Transverse colon (tissue), 4 donors: ENCODE results near the gene NUDC. TPM values are rescaled to one million over a fixed set of nuclear protein-coding genes. Genes with fewer than 3 reads are reported as not detected.

Experiments used
- DNase-seq: peaks from one replicate; pipeline ENCODE4 v3.0.0-alpha.2; 2019
- H3K27ac ChIP-seq, 4 donors: fragments of 200-600 bp; sonication (generic); 2 replicates each; pipeline ENCODE4 v1.5.1; 2016 to 2018; ENCODE audit warnings: inconsistent platforms in 4 of 4
- H3K27me3 ChIP-seq: fragments of 200-600 bp; sonication (generic); 2 replicates; pipeline ENCODE4 v1.5.1; 2017; ENCODE audit warnings: inconsistent platforms
- H3K36me3 ChIP-seq, 4 donors: fragments of 200-600 bp; sonication (generic); 2 replicates each; pipeline ENCODE4 v1.5.1; 2017 to 2019; ENCODE audit warnings: inconsistent platforms in 4 of 4
- H3K4me1 ChIP-seq, 4 donors: fragments of 200-600 bp; sonication (generic); 2 replicates each; pipeline ENCODE4 v1.5.1; 2017 to 2020; ENCODE audit warnings: inconsistent platforms in 4 of 4
- H3K4me3 ChIP-seq, 4 donors: fragments of 200-600 bp; sonication (generic); 1 replicate in 1 of 4; 2 replicates in 3 of 4; pipeline versions ENCODE4 v1.5.1 to v1.6.1; 2017 to 2019; ENCODE audit warnings: inconsistent platforms in 4 of 4
- H3K9me3 ChIP-seq, 2 donors: fragments of 200-600 bp; sonication (generic); 2 replicates each; pipeline ENCODE4 v1.5.1; 2017 to 2019; ENCODE audit warnings: inconsistent platforms in 2 of 2
- CTCF ChIP-seq, 5 experiments: fragments of 200-600 bp in 3 of 5; fragments of 450-650 bp in 2 of 5; sonication (generic) in 3 of 5; IDR thresholded peaks; 1 replicate in 2 of 5; 2 replicates in 3 of 5; pipeline ENCODE4 v1.5.1; 2016 to 2017; ENCODE audit warnings: antibody characterized with exemption in 5 of 5, inconsistent platforms in 3 of 5, mild to moderate bottlenecking in 2 of 5, moderate library complexity in 1 of 5
- EP300 ChIP-seq: sonication (generic); formaldehyde crosslinking; IDR thresholded peaks from one replicate; pipeline ENCODE4 v1.6.1; 2017; ENCODE audit warnings: antibody characterized with exemption, low read depth
- POLR2A ChIP-seq: fragments of 450-650 bp; IDR thresholded peaks from one replicate; pipeline ENCODE4 v1.6.1; 2016; ENCODE audit warnings: antibody characterized with exemption, mild to moderate bottlenecking, moderate library complexity
- POLR2AphosphoS5 ChIP-seq, 3 donors: sonication (generic); formaldehyde crosslinking; IDR thresholded peaks; one replicate each; pipeline ENCODE4 v1.6.1; 2016; ENCODE audit warnings: antibody characterized with exemption in 3 of 3
- WGBS, 2 donors: methylation state at CpG; one replicate each; pipeline ENCODE4 v1.1.5; 2018; ENCODE audit warnings: low coverage in 1 of 2; 5-methylcytosine and 5-hydroxymethylcytosine counted together
- in situ Hi-C, 4 donors: fragments of 200-750 bp; cut with MboI; loops; one replicate each; pipeline versions ENCODE4 v1.15.0 to v1.15.1; 2017; ENCODE audit warnings: low sequenced_read_pairs in 3 of 4, low pct_ligation_motif_present in 1 of 4, low pct_unique_long_range_greater_than_20kb in 1 of 4
- intact Hi-C: fragments of 100-400 bp; cut with DNase I; formaldehyde crosslinking; loops from one replicate; pipeline ENCODE4 v1.15.1; 2023; ENCODE audit warnings: low total_unique reads
- total RNA-seq, 4 donors: library from RNA; depleted of rRNA; stranded (reverse); fragments of >200 nt; gene quantifications; one replicate each; pipeline ENCODE4 v1.1.0, GENCODE V29; 2016

Gene NUDC
- total RNA-seq, 4 donors from 2014 or later: 10.8 to 39.9 (median 27.6) TPM

DNA sequence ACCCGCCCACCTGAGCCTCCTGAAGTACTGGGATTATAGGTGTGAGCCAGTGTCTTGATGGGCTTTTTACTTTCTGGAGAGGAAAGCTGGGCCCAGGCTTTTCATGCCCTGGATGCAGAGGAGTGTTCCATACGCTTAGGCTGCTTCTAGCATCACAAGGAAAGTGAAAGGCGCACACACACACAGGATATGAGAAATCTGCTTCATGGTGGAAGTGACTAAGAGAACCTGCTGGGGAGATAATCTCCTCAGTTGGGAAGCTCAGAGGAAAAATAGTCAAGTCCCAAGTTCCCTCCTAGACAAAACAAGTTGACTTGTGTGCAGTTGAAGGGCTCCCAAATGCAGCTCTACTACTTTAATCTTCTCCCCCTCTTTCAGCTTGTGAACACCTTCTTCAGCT lies 2.2 kb downstream of the NUDC start:
- no peak overlapping the region for H3K27ac ChIP-seq
- H3K27me3 ChIP-seq: no peaks in the 10 kb centered on the region
- H3K4me3 ChIP-seq: no peak overlapping the region
- intact Hi-C loops: no loop called here
- WGBS, 2 donors: 75 to 98% methylated on average over 1 to 3 of the region's 3 CpGs
- DNase-seq: no peak
- peaks cover 0 to 35% (median 12%) of the 10 kb centered on the region in 4 donors for H3K36me3 ChIP-seq
- no peaks in the 10 kb centered on the region for H3K9me3 ChIP-seq
- in situ Hi-C loops: no loop called here
- H3K4me1 ChIP-seq: peaks cover 8 to 23% (median 20%) of the 10 kb centered on the region in 4 donors
- TF ChIP-seq CTCF (IDR thresholded peaks at IDR 0.05) (no peak), EP300 (no peak), POLR2AphosphoS5 (IDR thresholded peaks at IDR 0.05) (no peak), POLR2A (no peak)

- WGBS, 2 donors: 69 to 73% methylated on average over 3 of the region's 3 CpGs
Measured at GRCh38 chr1:26932531-26932930, 11.0 kb downstream of the NUDC start.

GRCh38 chr1:26936823-26937222 lies 15.3 kb downstream of the NUDC start:
- no peaks in the 10 kb centered on the region for H3K9me3 ChIP-seq
- no peak for DNase-seq
- in situ Hi-C loops (no loop called here), intact Hi-C loops (no loop called here)
- TF ChIP-seq POLR2AphosphoS5 (IDR thresholded peaks at IDR 0.05) (no peak), CTCF (IDR thresholded peaks at IDR 0.05) (no peak), POLR2A (no peak), EP300 (no peak)
- WGBS, 2 donors: 82 to 86% methylated on average over 6 of the region's 6 CpGs
- H3K4me3 ChIP-seq: no peak overlapping the region
- no peaks in the 10 kb centered on the region for H3K27me3 ChIP-seq
- no peaks in the 10 kb centered on the region for H3K4me1 ChIP-seq
- H3K27ac ChIP-seq: no peak overlapping the region
- peaks cover 0 to 13% (median 3%) of the 10 kb centered on the region in 4 donors for H3K36me3 ChIP-seq

More at GRCh38 chr1:26932531-26932930, 11.0 kb downstream of the NUDC start:
- Histone ChIP-seq H3K27me3 (no peaks in the 10 kb centered on the region), H3K4me3 (no peak overlapping the region), H3K4me1 (no peaks in the 10 kb centered on the region), H3K9me3 (no peaks in the 10 kb centered on the region), H3K36me3 (peaks cover 0 to 21% (median 5%) of the 10 kb centered on the region in 4 donors), H3K27ac (no peak overlapping the region)
- no peak for DNase-seq
- in situ Hi-C loops: no loop called here
- intact Hi-C loops: no loop called here
- TF ChIP-seq EP300 (no peak), CTCF (IDR thresholded peaks at IDR 0.05) (no peak), POLR2A (no peak), POLR2AphosphoS5 (IDR thresholded peaks at IDR 0.05) (no peak)

GRCh38 chr1:26938004-26938658 lies 16.6 kb downstream of the NUDC start:
- no peak overlapping the region for H3K27ac ChIP-seq
- 92% methylated on average over 4 of the region's 4 CpGs; no CpG with 5 or more reads in 1 of the 2 donors for WGBS, 2 donors

More at GRCh38 chr1:26938004-26938658, 16.6 kb downstream of the NUDC start:
- intact Hi-C loops: no loop called here
- TF ChIP-seq POLR2A (no peak), EP300 (no peak), CTCF (IDR thresholded peaks at IDR 0.05) (no peak), POLR2AphosphoS5 (IDR thresholded peaks at IDR 0.05) (no peak)
- no peak for DNase-seq
- in situ Hi-C loops: no loop called here
- Histone ChIP-seq H3K4me3 (no peak overlapping the region), H3K9me3 (no peaks in the 10 kb centered on the region), H3K36me3 (peaks cover 0 to 26% (median 9%) of the 10 kb centered on the region in 4 donors), H3K27me3 (no peaks in the 10 kb centered on the region), H3K4me1 (no peaks in the 10 kb centered on the region)
